A673 (cell line): Measurements from ENCODE around the gene EXOC3. TPM values are rescaled to one million over a fixed set of nuclear protein-coding genes. Genes with fewer than 3 reads are reported as not detected.

Experiments
- BruUV-seq: library from RNA; stranded (reverse); fragments of 400-500 nt; replicated peaks from 2 replicates; lab custom pipeline; 2021; lab: Mats Ljungman, UMichigan
- CTCF ChIA-PET: fragments of 300-600 bp; sonication (Branson Sonifier 250); formaldehyde crosslinking; loops from one replicate; lab custom pipeline; 2022; ENCODE audit warnings: antibody characterized with exemption; lab: Charles Lee
- POLR2A ChIA-PET: fragments of 300-600 bp; sonication (Branson Sonifier 250); formaldehyde crosslinking; loops from one replicate; lab custom pipeline; 2022; ENCODE audit warnings: antibody characterized with exemption; ENCODE audit not compliant: low non-redundant PET; lab: Charles Lee
- DNase-seq: peaks from one replicate; pipeline ENCODE4 v3.0.0-alpha.2; 2015; ENCODE audit warnings: low spot score
- H3K27ac ChIP-seq: fragments of 200-600 bp; sonication (generic); 2 replicates; pipeline ENCODE4 v1.5.1; 2016; ENCODE audit warnings: mixed run types, low read depth, mild to moderate bottlenecking, mixed read lengths, antibody characterized with exemption, low read length; ENCODE audit not compliant: poor library complexity, severe bottlenecking
- H3K27me3 ChIP-seq: fragments of 200-600 bp; sonication (generic); replicated peaks from 2 replicates; pipeline ENCODE4 v1.6.1; 2017; ENCODE audit warnings: mixed run types, low read depth, mild to moderate bottlenecking, mixed read lengths, antibody characterized with exemption, low read length; ENCODE audit not compliant: insufficient read depth, poor library complexity
- H3K36me3 ChIP-seq: fragments of 200-600 bp; sonication (generic); 2 replicates; pipeline ENCODE4 v1.6.1; 2016; ENCODE audit warnings: mixed run types, mild to moderate bottlenecking, mixed read lengths, antibody characterized with exemption, low read length; ENCODE audit not compliant: insufficient read depth, poor library complexity, severe bottlenecking
- H3K4me1 ChIP-seq: fragments of 200-600 bp; sonication (generic); 2 replicates; pipeline ENCODE4 v1.6.1; 2017; ENCODE audit warnings: mixed run types, mild to moderate bottlenecking, mixed read lengths, antibody characterized with exemption, low read length; ENCODE audit not compliant: insufficient read depth, poor library complexity, severe bottlenecking
- H3K4me3 ChIP-seq: fragments of 200-600 bp; sonication (generic); 2 replicates; pipeline ENCODE4 v1.5.1; 2016; ENCODE audit warnings: low read depth, mixed run types, mild to moderate bottlenecking, mixed read lengths, low read length; ENCODE audit not compliant: poor library complexity, severe bottlenecking
- H3K9me3 ChIP-seq: fragments of 200-600 bp; sonication (generic); 2 replicates; pipeline ENCODE4 v1.6.1; 2016; ENCODE audit warnings: mixed run types, low read depth, mild to moderate bottlenecking, mixed read lengths, antibody characterized with exemption, low read length; ENCODE audit not compliant: poor library complexity, severe bottlenecking
- CTCF ChIP-seq: fragments of 300-800, 200-600 bp; sonication (generic); conservative IDR thresholded peaks from 2 replicates; pipeline ENCODE4 v1.5.1; 2017; ENCODE audit warnings: low read depth, mild to moderate bottlenecking, antibody characterized with exemption, low read length, moderate library complexity, mixed read lengths
- EZH2 ChIP-seq: fragments of 200-600 bp; sonication (generic); IDR thresholded peaks from 2 replicates; pipeline ENCODE4 v1.6.1; 2017; ENCODE audit warnings: borderline replicate concordance, low read depth, mild to moderate bottlenecking, mixed read lengths, antibody characterized with exemption, low read length; ENCODE audit not compliant: poor library complexity, severe bottlenecking
- intact Hi-C: fragments of 100-400 bp; cut with micrococcal nuclease; formaldehyde crosslinking; loops from one replicate; pipeline ENCODE4 v1.10.0; 2022; ENCODE audit not compliant: unreplicated experiment
- total RNA-seq: library from RNA; stranded (reverse); gene quantifications from 2 replicates; pipeline ENCODE4 v1.2.3, GENCODE V29; 2021

Gene EXOC3
- total RNA-seq, 1 experiment from 2014 or later, result 46.7 TPM

GRCh38 chr5:421287-421880, 21.6 kb upstream of the EXOC3 start:
- POLR2A ChIA-PET, result interaction anchor here (0.6 kb wide), 1 partner anchor 42 kb away, joined by 3 read pairs; no protein-coding TSS in a partner anchor
- TF ChIP-seq EZH2 (no peak), CTCF (no peak)

GRCh38 chr5:421901-422300, 21.1 kb upstream of the EXOC3 start:
- Histone ChIP-seq H3K27me3 (no peaks in the 10 kb centered on the region), H3K4me1 (peaks cover 13% of the 10 kb centered on the region), H3K4me3 (no peak overlapping the region), H3K36me3 (no peaks in the 10 kb centered on the region), H3K9me3 (no peaks in the 10 kb centered on the region), H3K27ac (no peak overlapping the region)
- POLR2A ChIA-PET, result interaction anchor here (0.6 kb wide), 1 partner anchor 43 kb away, joined by 3 read pairs; no protein-coding TSS in a partner anchor
- TF ChIP-seq EZH2, result no peak
- DNase-seq, result no peak
- intact Hi-C loops, result no loop called here
- CTCF ChIA-PET, result no interaction called here
- BruUV-seq, result no TSS peak

More at GRCh38 chr5:421287-421880, 21.6 kb upstream of the EXOC3 start:
- intact Hi-C loops, result no loop called here
- H3K4me1 ChIP-seq, result peaks cover 13% of the 10 kb centered on the region
- H3K9me3 ChIP-seq, result no peaks in the 10 kb centered on the region
- H3K36me3 ChIP-seq, result no peaks in the 10 kb centered on the region
- DNase-seq, result no peak
- no peaks in the 10 kb centered on the region for H3K27me3 ChIP-seq
- H3K27ac ChIP-seq, result no peak overlapping the region
- BruUV-seq, result no TSS peak
- H3K4me3 ChIP-seq, result no peak overlapping the region
- CTCF ChIA-PET, result no interaction called here

GRCh38 chr5:422323-423232, 20.4 kb upstream of the EXOC3 start:
- intact Hi-C loops, result no loop called here
- no peaks in the 10 kb centered on the region for H3K36me3 ChIP-seq
- no TSS peak for BruUV-seq
- ChIA-PET CTCF (no interaction called here), POLR2A (no interaction called here)
- H3K4me3 ChIP-seq, result no peak overlapping the region
- H3K27me3 ChIP-seq, result no peaks in the 10 kb centered on the region
- H3K9me3 ChIP-seq, result no peaks in the 10 kb centered on the region
- no peak for TF ChIP-seq EZH2
- no peak for TF ChIP-seq CTCF
- H3K27ac ChIP-seq, result no peak overlapping the region
- DNase-seq, result no peak
- peaks cover 9% of the 10 kb centered on the region for H3K4me1 ChIP-seq
